Heart left ventricle (tissue), 16 donors: ENCODE data around the gene TREM2. TPM values are rescaled to one million over a fixed set of nuclear protein-coding genes. Genes with fewer than 3 reads are reported as not detected.

Experiments
- ATAC-seq, 4 donors: fragments of 200-7000 bp; cut with Tn5 transposase; one replicate each; pipeline ENCODE4 v1.9.1; 2020 to 2022; ENCODE audit warnings: moderate library complexity in 4 of 4, mild to moderate bottlenecking in 3 of 4, moderate number of reproducible peaks in 1 of 4
- DNase-seq, 5 donors: peaks; one replicate each; pipeline ENCODE4 v3.0.0-alpha.2; 2020
- H3K27ac ChIP-seq, 12 donors: fragments of 200-600 bp; sonication (generic) in 4 of 12; one replicate each; pipeline versions ENCODE4 v1.5.0 to v1.8.0; 2016 to 2022; ENCODE audit warnings: mild to moderate bottlenecking in 2 of 12
- H3K27me3 ChIP-seq, 9 donors: fragments of 200-600 bp; sonication (generic) in 2 of 9; one replicate each; pipeline versions ENCODE4 v1.5.1 to v1.8.0; 2016 to 2022; ENCODE audit warnings: mild to moderate bottlenecking in 3 of 9
- H3K36me3 ChIP-seq, 9 donors: fragments of 200-600 bp; sonication (generic) in 2 of 9; one replicate each; pipeline versions ENCODE4 v1.5.0 to v1.8.0; 2018 to 2022; ENCODE audit warnings: mild to moderate bottlenecking in 2 of 9
- H3K4me1 ChIP-seq, 12 donors: fragments of 200-600 bp; sonication (generic) in 4 of 12; one replicate each; pipeline versions ENCODE4 v1.5.0 to v1.8.0; 2016 to 2022; ENCODE audit warnings: mild to moderate bottlenecking in 3 of 12
- H3K4me3 ChIP-seq, 12 donors: fragments of 200-600 bp; sonication (generic) in 4 of 12; one replicate each; pipeline versions ENCODE4 v1.5.0 to v1.8.0; 2017 to 2022; ENCODE audit warnings: mild to moderate bottlenecking in 9 of 12, moderate library complexity in 4 of 12
- H3K9me3 ChIP-seq, 12 donors: fragments of 200-600 bp; sonication (generic) in 4 of 12; one replicate each; pipeline versions ENCODE4 v1.5.0 to v1.8.0; 2016 to 2022; ENCODE audit warnings: mild to moderate bottlenecking in 1 of 12
- CTCF ChIP-seq, 12 donors: fragments of 200-600 bp; sonication (generic) in 4 of 12; IDR thresholded peaks; one replicate each; pipeline versions ENCODE4 v1.5.0 to v1.8.0; 2018 to 2022; ENCODE audit warnings: antibody characterized with exemption in 12 of 12, mild to moderate bottlenecking in 5 of 12
- POLR2A ChIP-seq, 2 donors: fragments of 450-650 bp; IDR thresholded peaks; one replicate each; pipeline ENCODE4 v1.6.1; 2017; ENCODE audit warnings: antibody characterized with exemption in 2 of 2, mild to moderate bottlenecking in 2 of 2, moderate library complexity in 2 of 2
- WGBS, 4 donors: extraction: QIAGEN DNeasy Blood & Tissue Kit in 2 of 4; methylation state at CpG; one replicate each; pipeline versions ENCODE4 v1.1.5 to v1.1.7; 2013 to 2018; 5-methylcytosine and 5-hydroxymethylcytosine counted together
- intact Hi-C, 10 donors: fragments of 100-400 bp; cut with DNase I; formaldehyde crosslinking; loops; one replicate each; pipeline versions ENCODE4 v1.11.1 to v1.14.2; 2022
- polyA plus RNA-seq, 2 donors: library from polyadenylated mRNA; stranded (reverse); fragments of 200-250 nt; gene quantifications; one replicate each; pipeline ENCODE4 v1.2.3, GENCODE V29; 2013
- total RNA-seq, 9 donors: library from RNA; depleted of rRNA in 2 of 9; stranded (reverse); fragments of >200 nt in 2 of 9; fragmentation: NEBNext Ultra II Directional in 3 of 9; extraction: Animal tissue kit (Norgen Biotek cat#: 25700) in 3 of 9; gene quantifications; one replicate each; pipeline versions ENCODE4 v1.1.0 to v1.2.4, GENCODE V29; 2016 to 2023
- donor health status: ischemic (EF 13 %, LVEDD 7.1; RV severe dilation, severe dysfunction).
- donor health status: healthy with polysubstance abuse.
- donor health status: DM: no; HTN: yes; CAD: no.
- donor health status: DM: no; HTN: no; CAD: no.
- donor health status: ischemic (EF 25% LVEDD 6.9; RV normal size, moderate dysfunction).
- donor health status: ischemic (EF 25% LVEDD 5.7; RV mildly dilated, moderate dysfunction).
- donor health status: healthy.
- donor health status: DM: yes; HTN: yes; CAD: no.
- donor health status: ischemic (EF 35%, LVEDD 5.7; RV mildly dilated, moderate dysfunction).
- donor health status: nonischemic (EF 11% LVEDD 7.7; RV severe dilation, severe dysfunction).
- donor health status: DM: yes; HTN: yes; CAD: no.
- donor health status: PGD.
- donor health status: ischemic (EF 29% LVEDD 5.4; RV normal size, mild dysfunction).
- donor health status: nonischemic (EF 23%, LVEDD 6.1; RV moderate dilation, normal function).

The TREM2 gene
- total and polyA plus RNA-seq, 11 donors: 0.23 to 27.1 (median 1.2) TPM; not detected in 2

GRCh38 chr6:41147917-41148316, 15.0 kb downstream of the TREM2 start:
- WGBS, 4 donors: 93 to 100% (median 99%) methylated on average over 1 of the region's 1 CpG
- Histone ChIP-seq H3K27ac (no peak overlapping the region), H3K27me3 (no peaks in the 10 kb centered on the region), H3K36me3 (peaks cover 0 to 7% (median 0%) of the 10 kb centered on the region in 9 donors), H3K4me1 (no peaks in the 10 kb centered on the region), H3K9me3 (no peaks in the 10 kb centered on the region), H3K4me3 (no peak overlapping the region)
- no peak for ATAC-seq
- intact Hi-C loops: no loop called here
- no peak for DNase-seq
- TF ChIP-seq CTCF (IDR thresholded peaks at IDR 0.05) (no peak), POLR2A (IDR thresholded peaks at IDR 0.05) (no peak)

GRCh38 chr6:41136911-41137310, 26.0 kb downstream of the TREM2 start:
- intact Hi-C loops: no loop called here
- Histone ChIP-seq H3K36me3 (peaks cover 0 to 62% (median 25%) of the 10 kb centered on the region in 9 donors), H3K4me3 (no peak overlapping the region)

GRCh38 chr6:41135062-41135832, 27.7 kb downstream of the TREM2 start:
- intact Hi-C loops: no loop called here
- H3K27ac ChIP-seq: no peak overlapping the region
- H3K9me3 ChIP-seq: no peaks in the 10 kb centered on the region
- no peaks in the 10 kb centered on the region for H3K27me3 ChIP-seq
- DNase-seq: no peak
- H3K4me1 ChIP-seq: no peaks in the 10 kb centered on the region
- H3K4me3 ChIP-seq: no peak overlapping the region
- H3K36me3 ChIP-seq: peaks cover 0 to 48% (median 28%) of the 10 kb centered on the region in 9 donors
- TF ChIP-seq POLR2A (IDR thresholded peaks at IDR 0.05) (no peak), CTCF (IDR thresholded peaks at IDR 0.05) (no peak)
- no peak for ATAC-seq
- WGBS, 4 donors: 90 to 98% (median 93%) methylated on average over 3 of the region's 3 CpGs

More at GRCh38 chr6:41136911-41137310, 26.0 kb downstream of the TREM2 start:
- no peaks in the 10 kb centered on the region for H3K4me1 ChIP-seq
- DNase-seq (no peak), ATAC-seq (no peak)
- TF ChIP-seq CTCF (IDR thresholded peaks at IDR 0.05) (no peak), POLR2A (IDR thresholded peaks at IDR 0.05) (no peak)
- no peak overlapping the region for H3K27ac ChIP-seq
- H3K9me3 ChIP-seq: no peaks in the 10 kb centered on the region
- no peaks in the 10 kb centered on the region for H3K27me3 ChIP-seq

GRCh38 chr6:41132254-41132653, 30.7 kb downstream of the TREM2 start:
- no peak overlapping the region for H3K4me3 ChIP-seq
- no peaks in the 10 kb centered on the region for H3K4me1 ChIP-seq
- no peaks in the 10 kb centered on the region for H3K27me3 ChIP-seq
- DNase-seq (no peak), ATAC-seq (no peak)
- peaks cover 0 to 29% (median 17%) of the 10 kb centered on the region in 9 donors for H3K36me3 ChIP-seq
- intact Hi-C loops: no loop called here
- 68 to 81% (median 69%) methylated on average over 2 of the region's 2 CpGs for WGBS, 4 donors
- no peak overlapping the region for H3K27ac ChIP-seq
- TF ChIP-seq POLR2A (IDR thresholded peaks at IDR 0.05): no peak
- TF ChIP-seq CTCF (IDR thresholded peaks at IDR 0.05): no peak
- no peaks in the 10 kb centered on the region for H3K9me3 ChIP-seq
